ENCODE results near the gene HPCAL4.
A peak's percentile ranks its signal among the peaks of the same experiment; 100 is the strongest.

DNA sequence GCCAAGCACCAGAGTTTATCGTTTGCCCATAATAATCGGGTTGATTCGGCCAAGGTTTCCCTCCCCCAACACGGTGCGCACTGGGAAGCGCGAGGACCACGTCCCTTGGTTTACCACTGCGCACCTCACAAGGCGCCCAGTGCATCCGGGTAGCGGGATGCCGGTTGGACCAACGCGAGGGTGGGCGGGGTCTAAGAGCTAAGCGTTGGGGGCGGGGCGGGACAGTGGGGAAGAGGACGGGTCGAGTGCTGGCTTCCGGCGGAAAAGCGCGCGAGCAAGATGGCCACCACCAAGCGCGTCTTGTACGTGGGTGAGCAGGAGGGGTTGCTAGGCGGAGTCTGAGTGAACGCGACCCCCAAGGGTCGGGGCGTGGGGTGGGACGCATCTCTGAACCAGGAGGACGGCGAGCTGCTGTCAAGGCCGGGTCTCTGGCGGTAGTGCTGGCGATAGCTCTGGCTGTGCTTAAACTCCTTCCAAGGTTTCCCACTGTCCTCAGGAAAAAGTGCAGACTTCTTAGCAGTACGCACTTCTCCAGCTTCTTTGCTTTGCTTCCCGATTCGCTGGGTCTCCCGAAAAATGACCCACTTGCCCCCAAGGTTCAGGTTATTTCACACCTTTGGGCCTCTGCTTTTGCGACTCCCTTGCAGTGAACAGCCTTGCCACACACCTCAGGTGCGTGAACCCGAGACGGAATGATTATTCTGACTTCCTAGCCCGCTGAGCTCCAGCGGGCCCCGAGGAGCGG, 47.6 kb upstream of the HPCAL4 start, which contains the start of gene PPIE:
- TF ChIP-seq CTCF (IDR thresholded peaks at IDR 0.05) = no peak
- no peak for TF ChIP-seq RFX5 (IDR thresholded peaks at IDR 0.05)
- no peak for TF ChIP-seq POLR2AphosphoS2 (conservative IDR thresholded peaks at IDR 0.05; ENCODE audit: low read length)
- TF ChIP-seq ZSCAN20 (CRISPR knock-in tag; IDR thresholded peaks at IDR 0.05) = no peak
- no peak for TF ChIP-seq CHD2 (IDR thresholded peaks at IDR 0.05; ENCODE audit: low read length, partially characterized antibody)
- TF ChIP-seq POLR2A (IDR thresholded peaks at IDR 0.05; ENCODE audit: low read length) = peak; percentile 83
- no peak for TF ChIP-seq EP300 (IDR thresholded peaks at IDR 0.05)
- TF ChIP-seq, protein P1, sequence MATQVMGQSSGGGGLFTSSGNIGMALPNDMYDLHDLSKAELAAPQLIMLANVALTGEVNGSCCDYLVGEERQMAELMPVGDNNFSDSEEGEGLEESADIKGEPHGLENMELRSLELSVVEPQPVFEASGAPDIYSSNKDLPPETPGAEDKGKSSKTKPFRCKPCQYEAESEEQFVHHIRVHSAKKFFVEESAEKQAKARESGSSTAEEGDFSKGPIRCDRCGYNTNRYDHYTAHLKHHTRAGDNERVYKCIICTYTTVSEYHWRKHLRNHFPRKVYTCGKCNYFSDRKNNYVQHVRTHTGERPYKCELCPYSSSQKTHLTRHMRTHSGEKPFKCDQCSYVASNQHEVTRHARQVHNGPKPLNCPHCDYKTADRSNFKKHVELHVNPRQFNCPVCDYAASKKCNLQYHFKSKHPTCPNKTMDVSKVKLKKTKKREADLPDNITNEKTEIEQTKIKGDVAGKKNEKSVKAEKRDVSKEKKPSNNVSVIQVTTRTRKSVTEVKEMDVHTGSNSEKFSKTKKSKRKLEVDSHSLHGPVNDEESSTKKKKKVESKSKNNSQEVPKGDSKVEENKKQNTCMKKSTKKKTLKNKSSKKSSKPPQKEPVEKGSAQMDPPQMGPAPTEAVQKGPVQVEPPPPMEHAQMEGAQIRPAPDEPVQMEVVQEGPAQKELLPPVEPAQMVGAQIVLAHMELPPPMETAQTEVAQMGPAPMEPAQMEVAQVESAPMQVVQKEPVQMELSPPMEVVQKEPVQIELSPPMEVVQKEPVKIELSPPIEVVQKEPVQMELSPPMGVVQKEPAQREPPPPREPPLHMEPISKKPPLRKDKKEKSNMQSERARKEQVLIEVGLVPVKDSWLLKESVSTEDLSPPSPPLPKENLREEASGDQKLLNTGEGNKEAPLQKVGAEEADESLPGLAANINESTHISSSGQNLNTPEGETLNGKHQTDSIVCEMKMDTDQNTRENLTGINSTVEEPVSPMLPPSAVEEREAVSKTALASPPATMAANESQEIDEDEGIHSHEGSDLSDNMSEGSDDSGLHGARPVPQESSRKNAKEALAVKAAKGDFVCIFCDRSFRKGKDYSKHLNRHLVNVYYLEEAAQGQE (IDR thresholded peaks at IDR 0.05) = no peak
- no peak for TF ChIP-seq RAD21 (conservative IDR thresholded peaks at IDR 0.05 in 1 of 2, IDR thresholded peaks at IDR 0.05 in 1 of 2)
- no peak for TF ChIP-seq NR3C1 (IDR thresholded peaks at IDR 0.05)
